ENCODE measurements around the gene TYROBP.
A peak's percentile ranks its signal among the peaks of the same experiment; 100 is the strongest.

Gene TYROBP

DNA sequence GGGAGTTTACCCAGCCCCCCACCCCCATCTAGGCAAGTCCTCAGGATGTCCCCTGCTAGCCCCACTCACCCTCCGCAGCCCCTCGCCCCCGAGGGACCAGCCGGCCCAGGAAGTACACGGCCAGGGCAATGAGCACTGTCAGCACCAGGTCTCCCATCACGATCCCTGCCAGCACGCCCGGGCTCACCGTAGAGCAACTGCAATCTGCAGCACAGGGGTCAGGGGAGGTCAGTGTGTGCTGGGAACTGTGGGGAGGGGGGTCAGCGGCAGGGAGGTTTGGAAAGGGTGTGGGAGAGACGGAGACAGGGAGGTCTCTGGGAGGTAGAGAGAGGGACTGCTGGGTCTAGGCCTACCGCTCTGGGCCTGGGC is 734 bp downstream of the TYROBP start:
- no peak overlapping the region for H3K4me3 ChIP-seq (replicated peaks in 1 of 2; ENCODE audit: low read depth in 2 of 2, low read length in 2 of 2)
- DNase-seq (ENCODE audit: low read depth in 2 of 2), result no peak
- TF ChIP-seq, protein P1, sequence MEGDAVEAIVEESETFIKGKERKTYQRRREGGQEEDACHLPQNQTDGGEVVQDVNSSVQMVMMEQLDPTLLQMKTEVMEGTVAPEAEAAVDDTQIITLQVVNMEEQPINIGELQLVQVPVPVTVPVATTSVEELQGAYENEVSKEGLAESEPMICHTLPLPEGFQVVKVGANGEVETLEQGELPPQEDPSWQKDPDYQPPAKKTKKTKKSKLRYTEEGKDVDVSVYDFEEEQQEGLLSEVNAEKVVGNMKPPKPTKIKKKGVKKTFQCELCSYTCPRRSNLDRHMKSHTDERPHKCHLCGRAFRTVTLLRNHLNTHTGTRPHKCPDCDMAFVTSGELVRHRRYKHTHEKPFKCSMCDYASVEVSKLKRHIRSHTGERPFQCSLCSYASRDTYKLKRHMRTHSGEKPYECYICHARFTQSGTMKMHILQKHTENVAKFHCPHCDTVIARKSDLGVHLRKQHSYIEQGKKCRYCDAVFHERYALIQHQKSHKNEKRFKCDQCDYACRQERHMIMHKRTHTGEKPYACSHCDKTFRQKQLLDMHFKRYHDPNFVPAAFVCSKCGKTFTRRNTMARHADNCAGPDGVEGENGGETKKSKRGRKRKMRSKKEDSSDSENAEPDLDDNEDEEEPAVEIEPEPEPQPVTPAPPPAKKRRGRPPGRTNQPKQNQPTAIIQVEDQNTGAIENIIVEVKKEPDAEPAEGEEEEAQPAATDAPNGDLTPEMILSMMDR (IDR thresholded peaks at IDR 0.05; ENCODE audit: low read depth, low read length), result no peak

DNA sequence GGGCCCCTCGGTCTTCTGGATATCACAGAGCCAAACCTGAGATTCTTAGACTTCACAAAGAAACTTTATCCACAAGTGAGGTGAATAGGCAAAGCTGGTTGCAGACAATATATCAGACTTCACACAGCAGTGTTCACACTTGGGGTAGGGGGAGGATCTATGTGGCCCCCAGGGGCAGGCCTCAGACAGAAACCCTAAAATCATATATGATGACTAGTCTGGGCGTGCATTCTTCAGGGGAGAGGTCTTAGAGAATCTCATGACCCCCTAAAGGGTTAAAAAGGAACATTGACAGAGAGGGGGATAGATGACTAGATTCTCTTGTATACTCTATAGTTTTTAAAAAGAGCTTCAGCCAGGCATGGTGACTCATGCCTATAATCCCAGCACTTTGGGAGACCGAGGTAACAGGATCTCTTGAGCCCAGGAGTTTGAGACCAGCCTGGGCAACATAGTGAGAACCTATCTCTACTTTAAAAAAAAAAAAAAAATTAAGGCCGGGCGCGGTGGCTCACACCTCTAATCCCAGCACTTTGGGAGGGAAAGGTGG is 2.8 kb downstream of the TYROBP start:
- TF ChIP-seq, protein P1 (IDR thresholded peaks at IDR 0.05; ENCODE audit: low read depth, low read length), result no peak
- no peak overlapping the region for H3K4me3 ChIP-seq (replicated peaks in 1 of 2; ENCODE audit: low read depth in 2 of 2, low read length in 2 of 2)
- no peak for DNase-seq (ENCODE audit: low read depth in 2 of 2)

DNA sequence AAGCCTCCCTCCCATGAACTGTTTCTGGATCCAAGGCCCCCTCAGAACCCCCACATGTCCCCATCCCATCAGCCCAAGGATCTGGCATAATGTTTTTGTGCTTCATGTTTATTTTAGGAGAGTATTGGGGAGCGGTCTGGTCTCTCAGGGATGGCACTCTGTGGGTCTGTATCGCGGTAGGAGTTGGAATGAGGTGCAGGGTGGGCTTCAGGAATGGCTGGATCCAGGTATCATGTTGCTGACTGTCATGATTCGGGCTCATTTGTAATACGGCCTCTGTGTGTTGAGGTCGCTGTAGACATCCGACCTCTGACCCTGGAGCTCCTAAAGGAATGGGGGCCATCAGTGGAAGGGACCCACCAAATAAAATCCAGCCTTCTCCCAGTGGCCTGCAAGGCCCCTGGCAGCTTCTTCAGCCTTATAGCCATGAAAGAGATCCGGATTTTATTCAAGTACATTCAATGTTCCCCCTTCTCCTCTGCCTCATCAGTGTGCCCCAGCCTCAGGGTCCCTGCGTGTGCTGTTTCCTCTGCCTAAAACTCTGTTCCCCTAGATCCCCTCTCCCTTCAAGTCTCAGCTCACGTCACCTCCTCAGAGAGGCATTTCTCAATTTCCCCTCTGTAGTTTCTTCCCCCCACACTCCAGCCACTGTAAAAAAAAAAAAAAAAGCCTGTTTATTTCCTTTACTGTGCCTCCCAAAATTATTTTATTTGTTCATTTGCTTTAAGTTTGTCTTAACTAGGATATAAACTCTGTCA is 3.6 kb downstream of the TYROBP start:
- TF ChIP-seq, protein P1 (IDR thresholded peaks at IDR 0.05; ENCODE audit: low read depth, low read length), result no peak
- DNase-seq (ENCODE audit: low read depth in 2 of 2), result no peak
- no peak overlapping the region for H3K4me3 ChIP-seq (replicated peaks in 1 of 2; ENCODE audit: low read depth in 2 of 2, low read length in 2 of 2)

DNA sequence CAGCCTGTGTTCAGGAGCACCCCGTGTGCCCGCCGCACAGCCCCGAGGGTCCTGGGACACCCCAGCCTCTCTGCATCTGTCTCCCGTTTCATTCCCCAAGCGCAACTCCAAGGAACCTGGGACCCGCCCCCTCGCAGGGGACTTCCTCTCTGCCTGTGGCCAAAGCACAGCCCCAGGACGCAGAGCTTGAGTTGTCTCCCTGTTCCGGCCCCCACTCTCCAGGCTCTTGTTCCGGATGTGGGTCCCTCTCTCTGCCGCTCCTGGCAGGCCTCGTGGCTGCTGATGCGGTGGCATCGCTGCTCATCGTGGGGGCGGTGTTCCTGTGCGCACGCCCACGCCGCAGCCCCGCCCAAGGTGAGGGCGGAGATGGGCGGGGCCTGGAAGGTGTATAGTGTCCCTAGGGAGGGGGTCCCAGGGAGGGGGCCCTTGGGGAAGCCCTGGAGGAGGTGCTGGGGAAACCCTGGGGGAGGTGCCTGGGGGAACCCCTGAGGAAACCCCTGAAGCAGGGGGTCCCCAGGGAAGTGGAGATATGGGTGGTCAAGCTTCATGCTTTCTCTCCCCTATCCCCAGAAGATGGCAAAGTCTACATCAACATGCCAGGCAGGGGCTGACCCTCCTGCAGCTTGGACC is 4.4 kb downstream of the TYROBP start:
- peak overlapping the region; percentile 24 to 28 for H3K4me3 ChIP-seq (replicated peaks in 1 of 2; ENCODE audit: low read depth in 2 of 2, low read length in 2 of 2)

DNA sequence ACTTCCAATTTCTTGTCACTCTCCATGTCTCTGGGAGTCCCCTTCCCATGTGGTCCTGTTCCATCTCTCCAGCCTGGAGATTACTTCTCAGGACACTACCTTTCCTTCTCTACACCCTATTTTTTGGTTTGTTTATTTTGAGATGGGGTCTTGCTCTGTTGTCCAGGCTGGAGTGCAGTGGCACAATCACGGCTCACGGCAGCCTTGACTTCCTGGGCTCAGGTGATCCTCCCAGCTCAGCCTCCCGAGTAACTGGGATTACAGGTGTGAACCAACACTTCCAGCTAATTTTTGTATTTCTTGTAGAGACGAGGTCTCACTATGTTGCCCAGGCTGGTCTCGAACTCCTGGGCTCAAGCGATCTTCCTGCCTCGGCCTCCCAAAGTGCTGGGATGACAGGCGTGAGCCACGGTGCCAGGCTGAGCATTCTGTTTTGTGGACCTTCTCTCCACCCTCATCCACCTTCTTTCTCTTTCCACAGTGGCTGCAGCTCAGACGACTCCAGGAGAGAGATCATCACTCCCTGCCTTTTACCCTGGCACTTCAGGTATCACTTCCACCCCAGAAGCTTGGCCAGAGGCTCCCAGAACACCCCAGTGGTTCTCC is 5.1 kb downstream of the TYROBP start:
- TF ChIP-seq, protein P1 (IDR thresholded peaks at IDR 0.05; ENCODE audit: low read depth, low read length), result no peak
- no peak for DNase-seq (ENCODE audit: low read depth in 2 of 2)
- H3K4me3 ChIP-seq (replicated peaks in 1 of 2; ENCODE audit: low read depth in 2 of 2, low read length in 2 of 2), result peak overlapping the region in 1 of 2 donors; percentile 24

More for the DNA sequence above, 4.4 kb downstream of the TYROBP start:
- peak; percentile 58 to 63 for DNase-seq (ENCODE audit: low read depth in 2 of 2)
- TF ChIP-seq, protein P1 (IDR thresholded peaks at IDR 0.05; ENCODE audit: low read depth, low read length), result no peak

DNA sequence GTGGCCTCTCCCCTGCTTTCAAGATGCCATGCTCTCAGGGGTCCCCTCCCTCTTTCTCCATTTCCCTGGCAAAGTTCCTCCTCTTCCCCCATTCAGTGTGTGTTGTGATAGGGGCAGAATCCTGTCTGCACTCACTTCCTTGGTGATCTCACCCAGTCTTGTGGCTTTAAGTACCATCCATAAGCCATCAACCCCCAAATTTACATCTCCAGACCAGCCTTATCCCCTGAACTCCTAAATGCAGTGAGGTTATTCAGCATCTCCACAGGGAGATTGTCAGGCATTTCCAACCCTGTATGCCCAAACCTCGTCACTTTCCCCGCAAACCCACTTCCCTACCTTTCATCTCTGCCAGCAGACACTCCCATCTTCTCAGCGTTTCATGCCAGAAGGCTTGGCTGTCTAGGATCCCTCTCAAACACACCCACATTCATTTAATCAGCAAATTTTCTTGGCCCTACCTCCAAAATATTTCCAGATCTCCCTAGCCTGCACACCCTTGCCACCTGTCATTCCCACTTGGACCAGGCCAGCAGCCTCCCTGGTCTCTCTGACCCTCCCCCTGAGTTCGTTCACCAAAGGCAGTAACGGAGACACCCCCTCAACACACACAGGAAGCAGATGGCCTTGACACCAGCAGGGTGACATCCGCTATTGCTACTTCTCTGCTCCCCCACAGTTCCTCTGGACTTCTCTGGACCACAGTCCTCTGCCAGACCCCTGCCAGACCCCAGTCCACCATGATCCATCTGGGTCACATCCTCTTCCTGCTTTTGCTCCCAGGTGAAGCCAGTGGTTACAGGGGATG is 6.0 kb downstream of the TYROBP start, which contains the start of gene HCST:
HCST (plus strand) TSS at position 676 of the 808 bp plus-strand sequence; CDS start at position 741, 65 bp downstream.
- DNase-seq (ENCODE audit: low read depth in 2 of 2), result peak in 1 of 2 donors; percentile 11
- H3K4me3 ChIP-seq (replicated peaks in 1 of 2; ENCODE audit: low read depth in 2 of 2, low read length in 2 of 2), result peak within 1 kb of the TSS; percentile 24 to 28
- TF ChIP-seq, protein P1 (IDR thresholded peaks at IDR 0.05; ENCODE audit: low read depth, low read length), result no peak
